PC-3 (cell line): ENCODE data around the gene ZNF716. TPM values are rescaled to one million over a fixed set of nuclear protein-coding genes. Genes with fewer than 3 reads are reported as not detected.

Source experiments
- ATAC-seq: fragments of 200-7000 bp; cut with Tn5 transposase; 2 replicates; pipeline ENCODE4 v1.9.1; 2020; ENCODE audit warnings: mild to moderate bottlenecking, moderate library complexity
- BruUV-seq: library from RNA; stranded (reverse); fragments of 400-500 nt; replicated peaks from 2 replicates; lab custom pipeline; 2021; lab: Mats Ljungman, UMichigan
- CTCF ChIA-PET: fragments of 300-600 bp; sonication (Branson Sonifier 250); formaldehyde crosslinking; loops from one replicate; lab custom pipeline; 2022; ENCODE audit warnings: antibody characterized with exemption; lab: Charles Lee
- POLR2A ChIA-PET: fragments of 300-600 bp; sonication (Branson Sonifier 250); formaldehyde crosslinking; loops from one replicate; lab custom pipeline; 2022; ENCODE audit warnings: antibody characterized with exemption; ENCODE audit not compliant: unreplicated experiment; lab: Charles Lee
- DNase-seq: peaks from one replicate; pipeline ENCODE4 v3.0.0-alpha.2; 2015
- H2AFZ ChIP-seq: fragments of 300-600 bp; sonication (generic); 2 replicates; pipeline ENCODE4 v1.6.0; 2016; ENCODE audit warnings: antibody characterized with exemption, low read length
- H3F3A ChIP-seq: fragments of 300-600 bp; sonication (generic); one replicate; pipeline ENCODE4 v1.6.0; 2017; ENCODE audit warnings: antibody characterized with exemption, low read length, control low read depth, mild to moderate bottlenecking; ENCODE audit not compliant: unreplicated experiment
- H3K27ac ChIP-seq: fragments of 300-600 bp; sonication (generic); 2 replicates; pipeline ENCODE4 v1.5.1; 2016; ENCODE audit warnings: mild to moderate bottlenecking, low read length
- H3K27me3 ChIP-seq: fragments of 300-600 bp; sonication (generic); 2 replicates; pipeline ENCODE4 v1.6.1; 2016; ENCODE audit warnings: low read length, mixed read lengths
- H3K36me3 ChIP-seq: fragments of 300-600 bp; sonication (generic); 2 replicates; pipeline ENCODE4 v1.6.1; 2016; ENCODE audit warnings: low read depth, mixed run types, low read length, mixed read lengths
- H3K4me1 ChIP-seq: fragments of 300-600 bp; sonication (generic); 2 replicates; pipeline ENCODE4 v1.5.1; 2016; ENCODE audit warnings: low read length; ENCODE audit not compliant: insufficient read depth
- H3K4me2 ChIP-seq: fragments of 300-600 bp; sonication (generic); 2 replicates; pipeline ENCODE4 v1.6.0; 2016; ENCODE audit warnings: low read length
- H3K4me3 ChIP-seq: fragments of 300-600 bp; sonication (generic); 2 replicates; pipeline ENCODE4 v1.5.1; 2016; ENCODE audit warnings: mild to moderate bottlenecking, low read length, mixed read lengths
- H3K79me2 ChIP-seq: fragments of 300-600 bp; sonication (generic); 2 replicates; pipeline ENCODE4 v1.6.1; 2017; ENCODE audit warnings: low read length, mixed read lengths
- H3K9ac ChIP-seq: fragments of 300-600 bp; sonication (generic); 2 replicates; pipeline ENCODE4 v1.6.0; 2016; ENCODE audit warnings: mild to moderate bottlenecking, low read length
- H3K9me2 ChIP-seq: fragments of 300-600 bp; sonication (generic); replicated peaks from 2 replicates; pipeline ENCODE4 v1.6.1; 2016; ENCODE audit warnings: mixed run types, low read length, mixed read lengths
- H3K9me3 ChIP-seq: fragments of 300-600 bp; sonication (generic); 2 replicates; pipeline ENCODE4 v1.6.1; 2016; ENCODE audit warnings: low read length, mixed read lengths
- H4K20me1 ChIP-seq: fragments of 300-600 bp; sonication (generic); 2 replicates; pipeline ENCODE4 v1.6.1; 2016; ENCODE audit warnings: low read length, mixed read lengths
- CTCF ChIP-seq: fragments of 300-600 bp; sonication (generic); conservative IDR thresholded peaks from 2 replicates; pipeline ENCODE4 v1.5.1; 2017; ENCODE audit warnings: antibody characterized with exemption, low read depth, mild to moderate bottlenecking, low read length
- EZH2 ChIP-seq: fragments of 300-600 bp; sonication (generic); IDR thresholded peaks from one replicate; pipeline ENCODE4 v1.6.1; 2017; ENCODE audit warnings: antibody characterized with exemption, mild to moderate bottlenecking, low read length; ENCODE audit not compliant: unreplicated experiment
- EZH2phosphoT487 ChIP-seq: fragments of 300-600 bp; sonication (generic); IDR thresholded peaks from 2 replicates; pipeline ENCODE4 v1.6.1; 2018; ENCODE audit warnings: mild to moderate bottlenecking, antibody characterized with exemption, low read length, borderline replicate concordance
- intact Hi-C: fragments of 100-400 bp; cut with micrococcal nuclease; formaldehyde crosslinking; loops from 2 replicates; pipeline ENCODE4 v1.9.0; 2023
- microRNA-seq: library from miRNA; unstranded; fragments of <30 nt; microRNA quantifications from one replicate; pipeline ENCODE4 v1.1.0, GENCODE V29; 2020; ENCODE audit not compliant: unreplicated experiment
- total RNA-seq: library from RNA; depleted of rRNA; stranded (reverse); fragments of >200 nt; gene quantifications from 2 replicates; pipeline ENCODE4 v1.2.3, GENCODE V29; 2014

The ZNF716 gene
- total RNA-seq, 1 experiment from 2014 or later, result not detected

- Histone ChIP-seq H3K36me3 (no peaks in the 10 kb centered on the region), H3K9me3 (peaks cover 31% of the 10 kb centered on the region), H3F3A (no peaks in the 10 kb centered on the region), H3K9me2 (no peaks in the 10 kb centered on the region), H4K20me1 (no peaks in the 10 kb centered on the region), H3K27me3 (no peaks in the 10 kb centered on the region), H3K4me1 (no peaks in the 10 kb centered on the region), H3K4me2 (no peak overlapping the region), H3K9ac (no peak overlapping the region), H3K27ac (no peak overlapping the region), H3K4me3 (no peak overlapping the region), H2AFZ (no peak overlapping the region), H3K79me2 (no peaks in the 10 kb centered on the region)
- TF ChIP-seq CTCF, result no peak
- TF ChIP-seq EZH2phosphoT487, result no peak
- no peak for TF ChIP-seq EZH2
- DNase-seq, result no peak
- ATAC-seq, result no peak
- POLR2A ChIA-PET, result no interaction called here
- intact Hi-C loops, result no loop called here
- CTCF ChIA-PET, result no interaction called here
- no TSS peak for BruUV-seq
Observed at GRCh38 chr7:57496395-57496794, 46.4 kb downstream of the ZNF716 start.

GRCh38 chr7:57505176-57505575, 55.2 kb downstream of the ZNF716 start:
- Histone ChIP-seq H3K9me2 (no peaks in the 10 kb centered on the region), H3K4me3 (no peak overlapping the region), H3K4me1 (no peaks in the 10 kb centered on the region), H2AFZ (no peak overlapping the region), H3F3A (no peaks in the 10 kb centered on the region), H3K27ac (no peak overlapping the region), H3K79me2 (no peaks in the 10 kb centered on the region), H3K9ac (no peak overlapping the region), H3K9me3 (peaks cover 10% of the 10 kb centered on the region; the same call in 1 of the 2 replicates), H3K4me2 (no peak overlapping the region), H3K36me3 (no peaks in the 10 kb centered on the region), H3K27me3 (no peaks in the 10 kb centered on the region), H4K20me1 (no peaks in the 10 kb centered on the region)
- ChIA-PET CTCF (no interaction called here), POLR2A (no interaction called here)
- DNase-seq (no peak), ATAC-seq (no peak)
- TF ChIP-seq EZH2, result no peak
- no TSS peak for BruUV-seq
- intact Hi-C loops, result no loop called here

Small RNA genes lying within 50 kb of the gene (microRNA-seq; reads per million reads assigned to microRNA genes)
- gene MIR3147, result not detected
